ENCODE measurements around the gene WDR70.
"Not testable (repeated sequence)": the region's sequence is repeated elsewhere in the genome, so short reads cannot be mapped to it uniquely, and the experiment has no call there.

The WDR70 gene

DNA sequence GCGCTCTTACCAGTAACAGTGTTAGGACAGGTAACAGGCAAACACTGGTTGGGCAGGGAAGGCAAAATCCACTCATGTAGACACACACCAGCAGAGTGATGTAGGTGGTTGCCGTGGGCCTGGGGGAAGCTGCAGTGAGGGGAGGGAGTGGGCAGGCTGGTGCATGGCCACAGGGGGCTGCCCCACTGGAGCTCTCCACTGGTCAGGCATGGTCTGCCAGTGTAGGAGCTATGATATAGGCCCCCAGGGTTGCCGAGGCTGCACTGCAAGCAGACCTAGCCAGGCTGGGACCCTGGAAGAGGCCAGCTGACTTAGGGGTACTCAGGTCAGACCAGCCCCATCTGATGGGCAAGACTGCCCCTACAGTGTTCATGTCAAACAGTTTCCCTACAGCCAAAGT, 306.1 kb downstream of the WDR70 start:
- DNase-seq (ENCODE audit: low read depth in 2 of 2) = no peak

DNA sequence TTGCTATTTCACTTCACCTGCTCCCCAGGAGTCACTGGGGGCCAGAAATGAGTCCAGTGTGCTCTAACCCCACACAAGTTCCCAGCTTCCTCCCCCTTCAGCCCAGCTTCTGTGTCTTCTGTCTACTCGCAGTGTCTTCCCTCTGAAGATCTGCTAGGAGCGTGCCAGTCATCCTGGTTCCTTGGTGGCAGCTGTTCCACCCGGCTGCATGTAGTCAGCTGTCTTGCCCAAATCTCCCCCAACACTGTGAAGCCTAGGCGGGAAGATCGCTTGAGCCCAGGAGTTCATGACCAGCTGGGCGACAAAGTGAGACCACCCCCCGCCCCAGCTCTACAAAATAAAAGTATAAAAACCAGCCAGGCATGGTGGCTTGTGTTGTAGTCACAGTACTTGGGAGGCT, 306.7 kb downstream of the WDR70 start:
- DNase-seq (ENCODE audit: low read depth in 2 of 2) = no peak

DNA sequence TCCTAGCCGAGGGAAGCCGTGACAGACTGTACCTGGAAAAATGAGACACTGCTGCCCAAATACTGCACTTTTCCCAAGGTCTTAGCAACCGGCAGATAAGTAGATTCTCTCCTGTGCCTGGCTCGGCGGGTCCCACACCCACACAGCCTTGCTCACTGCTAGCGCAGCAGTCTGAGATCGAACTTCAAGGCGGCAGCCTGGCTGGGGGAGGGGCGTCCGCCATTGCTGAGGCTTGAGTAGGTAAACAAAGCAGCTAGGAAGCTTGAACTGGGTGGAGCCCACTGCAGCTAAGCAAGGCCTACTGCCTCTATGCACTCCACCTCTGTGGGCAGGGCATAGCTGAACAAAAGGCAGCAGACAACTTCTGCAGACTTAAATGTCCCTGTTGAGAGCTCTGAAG, 309.8 kb downstream of the WDR70 start:
- DNase-seq (ENCODE audit: low read depth in 2 of 2) = not testable (repeated sequence)

DNA sequence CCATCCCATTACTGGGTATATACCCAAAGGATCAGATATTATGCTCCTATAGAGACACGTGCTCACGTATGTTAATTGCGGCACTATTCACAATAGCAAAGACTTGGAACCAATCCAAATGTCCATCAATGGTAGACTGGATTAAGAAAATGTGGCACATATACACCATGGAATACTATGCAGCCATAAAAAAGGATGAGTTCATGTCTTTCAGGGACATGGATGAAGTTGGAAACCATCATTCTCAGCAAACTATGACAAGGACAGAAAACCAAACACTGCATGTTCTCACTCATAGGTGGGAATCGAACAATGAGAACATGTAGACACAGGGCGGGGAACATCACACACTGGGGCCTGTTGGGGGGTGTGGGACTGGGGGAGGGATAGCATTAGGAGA, 315.2 kb downstream of the WDR70 start:
- not testable (repeated sequence) for DNase-seq (ENCODE audit: low read depth in 2 of 2)

DNA sequence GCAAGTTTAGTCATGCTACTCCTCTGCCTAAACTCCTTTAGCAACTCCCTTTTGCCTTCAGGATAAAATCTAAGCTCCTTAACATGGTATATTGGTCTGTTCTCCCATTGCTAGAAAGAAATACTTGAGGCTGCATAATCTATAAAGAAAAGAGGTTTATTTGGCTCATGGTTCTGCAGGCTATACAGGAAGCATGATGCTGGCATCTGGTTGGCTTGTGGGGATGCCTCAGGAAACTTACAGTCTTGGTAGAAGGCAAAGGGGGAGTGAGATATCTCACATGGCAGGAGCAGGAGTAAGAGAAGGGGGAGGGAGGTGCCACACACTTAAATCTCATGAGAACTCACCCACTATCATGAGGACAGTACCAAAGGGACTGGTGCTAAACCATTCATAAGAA, 315.7 kb downstream of the WDR70 start:
- DNase-seq (ENCODE audit: low read depth in 2 of 2) = no peak

DNA sequence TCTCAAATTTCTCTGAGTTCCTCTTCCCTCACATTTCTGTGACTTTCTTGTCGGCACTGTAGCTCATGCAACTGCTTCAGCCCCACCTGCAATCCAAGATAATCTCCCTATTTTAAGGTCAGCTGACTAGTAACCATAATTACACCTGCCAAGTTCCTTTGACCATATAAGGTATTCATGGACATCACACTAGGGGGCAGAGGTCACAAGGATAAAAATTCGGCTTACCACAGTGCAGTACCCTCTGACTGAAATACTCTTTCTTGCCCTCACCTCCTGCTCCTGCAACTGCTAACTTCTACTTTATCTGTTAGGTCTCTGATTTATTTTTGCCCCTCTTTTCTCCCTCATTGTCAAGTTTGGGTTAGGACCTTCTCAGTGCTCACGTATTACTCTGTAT, 316.5 kb downstream of the WDR70 start:
- no peak for DNase-seq (ENCODE audit: low read depth in 2 of 2)

DNA sequence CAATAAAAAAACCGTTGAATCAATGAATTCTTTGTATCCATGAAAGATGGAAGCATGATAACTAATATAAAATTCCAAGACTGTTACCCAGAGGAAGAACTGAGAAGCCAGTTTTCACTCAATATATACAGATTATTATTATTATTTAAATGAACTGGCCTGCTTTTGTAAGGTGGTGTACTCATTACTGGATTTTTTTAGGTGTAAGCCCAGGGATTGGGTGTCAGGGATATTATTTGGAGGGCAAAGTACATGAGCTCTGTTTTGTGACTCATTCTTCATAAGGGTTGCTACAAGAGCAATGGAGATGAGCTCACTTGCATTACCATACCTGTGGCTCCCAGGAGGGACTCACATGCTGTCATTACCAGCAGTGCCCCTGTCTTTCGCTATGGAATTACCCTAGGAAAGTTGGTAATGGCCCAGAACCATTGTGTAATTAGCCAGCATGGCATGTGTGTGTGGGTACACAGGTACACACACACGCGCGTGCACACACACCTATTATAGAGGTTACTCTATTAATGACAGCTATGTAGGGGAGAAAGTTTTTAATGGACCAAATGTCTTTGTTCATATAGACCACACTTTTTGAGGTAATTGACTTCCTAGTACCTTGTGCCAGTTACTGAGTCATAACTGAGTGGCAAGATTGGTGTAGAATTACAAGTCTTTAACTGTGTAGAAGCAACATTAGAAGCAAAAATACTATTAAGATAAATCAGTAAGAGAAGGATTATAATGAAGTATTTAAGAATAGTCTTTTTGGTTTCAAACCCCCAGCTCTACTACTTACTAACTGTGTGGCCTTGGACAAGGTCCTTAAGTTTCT, 317.3 kb downstream of the WDR70 start:
- DNase-seq (ENCODE audit: low read depth in 2 of 2) = no peak

- DNase-seq (ENCODE audit: low read depth in 2 of 2) = no peak
Observed at GRCh38 chr5:37701868-37702267, 322.8 kb downstream of the WDR70 start.

DNA sequence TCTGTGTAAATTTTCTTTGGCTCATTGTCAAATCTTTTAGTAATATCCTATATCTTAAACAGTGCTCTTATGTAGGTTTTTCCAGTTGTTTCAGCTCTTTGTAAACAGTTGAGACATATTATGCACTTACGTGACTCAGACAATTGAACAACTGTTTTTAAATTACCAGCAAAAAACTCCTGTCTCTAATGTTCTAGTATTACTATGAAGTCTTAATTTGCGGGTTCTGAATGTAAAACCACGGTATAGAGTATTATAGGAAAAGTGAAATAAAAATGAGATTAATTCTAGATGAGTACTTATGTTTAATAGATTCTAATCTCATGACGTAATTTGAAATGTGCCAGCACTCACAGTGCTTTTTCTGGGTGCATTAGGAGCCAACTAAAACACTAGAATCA, 324.7 kb downstream of the WDR70 start:
- DNase-seq (ENCODE audit: low read depth in 2 of 2) = no peak

- no peak for DNase-seq (ENCODE audit: low read depth in 2 of 2)
Observed at GRCh38 chr5:37704406-37704805, 325.3 kb downstream of the WDR70 start.

- no peak for DNase-seq (ENCODE audit: low read depth in 2 of 2)
Observed at GRCh38 chr5:37709020-37709419, 329.9 kb downstream of the WDR70 start.

- DNase-seq (ENCODE audit: low read depth in 2 of 2) = no peak
Observed at GRCh38 chr5:37710965-37711364, 331.8 kb downstream of the WDR70 start.

- no peak for DNase-seq (ENCODE audit: low read depth in 2 of 2)
Observed at GRCh38 chr5:37712750-37713149, 333.6 kb downstream of the WDR70 start.

GRCh38 chr5:37714756-37715155, 335.6 kb downstream of the WDR70 start:
- no peak for DNase-seq (ENCODE audit: low read depth in 2 of 2)

DNA sequence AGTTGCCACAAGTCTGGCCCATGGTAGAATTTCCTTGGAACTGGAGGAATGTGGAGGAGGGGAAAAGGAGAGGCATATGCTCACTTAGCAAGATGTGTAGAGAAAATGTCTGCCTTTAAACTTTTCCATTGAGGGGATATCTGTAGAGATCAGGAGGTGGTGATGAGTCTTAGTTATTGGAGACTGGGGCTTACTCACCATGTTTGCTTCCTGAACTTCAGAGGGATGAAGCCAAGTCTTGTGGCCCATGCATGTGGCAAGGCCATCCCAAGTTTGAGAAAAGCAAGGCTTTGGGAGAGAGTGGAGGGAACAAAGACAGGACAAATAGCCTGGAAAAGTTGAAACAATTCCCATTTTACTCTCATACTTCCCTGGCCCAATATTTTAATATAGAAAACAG, 336.2 kb downstream of the WDR70 start:
- DNase-seq (ENCODE audit: low read depth in 2 of 2) = no peak

DNA sequence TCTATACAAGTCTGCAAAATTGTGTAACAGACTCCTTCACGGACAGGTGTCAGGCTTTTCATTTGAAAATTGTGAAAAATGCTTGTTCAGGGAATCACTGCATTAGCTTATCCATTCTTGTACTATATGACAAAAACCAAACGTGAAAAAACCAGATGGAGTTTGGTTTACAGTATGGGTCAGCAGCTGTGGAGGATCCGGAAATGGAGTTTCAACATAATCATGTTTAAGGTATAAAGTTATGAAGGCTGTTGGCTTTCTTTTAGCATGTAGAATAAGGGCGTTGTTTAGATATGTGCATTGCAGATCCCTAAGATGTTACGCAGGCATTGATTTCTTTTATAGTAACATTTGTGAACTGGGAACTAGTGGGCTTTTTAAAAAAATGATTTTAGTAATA, 336.9 kb downstream of the WDR70 start:
- DNase-seq (ENCODE audit: low read depth in 2 of 2) = no peak

- no peak for DNase-seq (ENCODE audit: low read depth in 2 of 2)
Observed at GRCh38 chr5:37716405-37716804, 337.3 kb downstream of the WDR70 start.

DNA sequence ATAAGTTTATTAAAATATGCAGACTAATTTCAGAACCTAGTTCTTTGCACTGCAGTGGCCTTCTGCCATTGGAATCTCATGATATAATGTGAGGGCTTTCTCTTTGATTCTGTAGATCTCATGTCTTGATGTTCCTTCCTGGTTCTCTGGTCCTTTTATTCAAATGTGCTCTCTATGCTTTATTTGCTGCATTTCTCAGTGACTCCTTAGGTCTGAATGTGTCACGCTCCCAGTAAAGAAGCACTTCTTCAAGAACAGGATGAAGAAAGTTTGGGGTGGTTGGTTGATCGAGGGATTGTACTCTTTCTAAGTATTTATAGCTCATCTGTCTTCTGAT, 338.1 kb downstream of the WDR70 start:
- DNase-seq (ENCODE audit: low read depth in 2 of 2) = no peak

DNA sequence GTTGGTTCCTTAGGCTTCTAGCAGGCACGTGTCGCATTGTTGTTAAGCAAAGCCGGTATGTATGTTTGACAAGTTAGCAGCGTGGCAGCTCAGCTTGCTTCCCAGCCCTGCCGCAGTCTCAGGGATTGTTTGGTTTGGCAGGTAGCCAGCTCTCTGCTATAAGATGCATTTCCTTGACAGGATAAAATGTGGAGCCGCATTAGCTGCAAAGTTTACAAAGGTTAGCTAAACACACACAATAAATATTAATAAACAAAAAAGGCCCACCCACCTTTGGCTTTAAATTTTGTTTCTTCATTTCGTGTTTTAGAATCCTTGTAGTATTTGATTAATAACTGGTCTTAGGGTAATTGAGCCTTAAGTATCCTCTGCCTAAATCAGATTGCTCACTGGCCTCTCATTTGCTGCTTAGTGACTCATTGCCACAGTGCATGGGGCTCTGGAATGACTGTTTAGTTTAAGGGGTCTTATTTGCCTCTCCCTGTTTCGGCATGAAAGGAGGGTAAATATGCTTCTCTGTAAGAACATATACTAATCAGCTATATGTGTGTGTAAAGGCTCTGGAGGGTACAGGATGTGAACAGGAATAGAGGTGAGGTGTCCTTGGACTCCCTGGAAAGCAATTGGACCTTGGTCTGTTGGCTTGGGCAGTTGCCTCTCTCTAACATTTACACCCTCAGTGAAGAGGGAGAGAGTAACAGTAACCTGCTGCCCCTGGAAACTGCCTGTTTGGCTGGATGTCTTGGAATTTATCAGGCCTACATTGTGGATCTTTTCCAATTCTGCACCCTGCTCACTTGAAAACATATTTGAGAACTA, 338.7 kb downstream of the WDR70 start:
- no peak for DNase-seq (ENCODE audit: low read depth in 2 of 2)

GRCh38 chr5:37720550-37720952, 341.4 kb downstream of the WDR70 start:
- DNase-seq (ENCODE audit: low read depth in 2 of 2) = no peak

GRCh38 chr5:37721447-37721871, 342.3 kb downstream of the WDR70 start:
- no peak for DNase-seq (ENCODE audit: low read depth in 2 of 2)

GRCh38 chr5:37722236-37723161, 343.4 kb downstream of the WDR70 start:
- DNase-seq (ENCODE audit: low read depth in 2 of 2) = no peak

All from stimulated activated CD4-positive, alpha-beta T cell treated with anti-CD3 and anti-CD28 coated beads, Interleukin-1b, Interleukin-23, amount 100 ng/mL, for 1 hour (primary cell).